Measurements from ENCODE around the gene TEX101.
"Not testable (repeated sequence)": the region's sequence is repeated elsewhere in the genome, so short reads cannot be mapped to it uniquely, and the experiment has no call there.

TEX101 gene

GRCh38 chr19:43414554-43414953 is at the start of gene TEX101:
TSS of gene TEX101 (plus strand) at chr19:43414890. CDS start at chr19:43415920, 1,030 bp downstream.
- DNase-seq (ENCODE audit: low spot score): no peak

GRCh38 chr19:43365677-43366076 is 49.0 kb upstream of the TEX101 start:
- DNase-seq (ENCODE audit: low spot score): not testable (repeated sequence)

GRCh38 chr19:43367822-43368221 is 46.9 kb upstream of the TEX101 start:
- no peak for DNase-seq (ENCODE audit: low spot score)

GRCh38 chr19:43368897-43369296 is 45.8 kb upstream of the TEX101 start:
- not testable (repeated sequence) for DNase-seq (ENCODE audit: low spot score)

- no peak for DNase-seq (ENCODE audit: low spot score)
Measured at GRCh38 chr19:43371909-43372308, 42.8 kb upstream of the TEX101 start.

GRCh38 chr19:43372462-43372861 is 42.2 kb upstream of the TEX101 start:
- DNase-seq (ENCODE audit: low spot score): no peak

GRCh38 chr19:43377624-43378023 is 37.1 kb upstream of the TEX101 start:
- not testable (repeated sequence) for DNase-seq (ENCODE audit: low spot score)

GRCh38 chr19:43380008-43380407 is 34.7 kb upstream of the TEX101 start:
- no peak for DNase-seq (ENCODE audit: low spot score)

GRCh38 chr19:43380771-43381386 is 33.8 kb upstream of the TEX101 start:
- DNase-seq (ENCODE audit: low spot score): no peak

- DNase-seq (ENCODE audit: low spot score): peak; percentile 24
Measured at GRCh38 chr19:43382586-43383216, 32.0 kb upstream of the TEX101 start.

- not testable (repeated sequence) for DNase-seq (ENCODE audit: low spot score)
Measured at GRCh38 chr19:43383254-43383653, 31.4 kb upstream of the TEX101 start.

GRCh38 chr19:43383759-43384158 is 30.9 kb upstream of the TEX101 start:
- DNase-seq (ENCODE audit: low spot score): not testable (repeated sequence)

- DNase-seq (ENCODE audit: low spot score): not testable (repeated sequence)
Measured at GRCh38 chr19:43390903-43391551, 23.7 kb upstream of the TEX101 start.

- not testable (repeated sequence) for DNase-seq (ENCODE audit: low spot score)
Measured at GRCh38 chr19:43391552-43391935, 23.1 kb upstream of the TEX101 start.

- not testable (repeated sequence) for DNase-seq (ENCODE audit: low spot score)
Measured at GRCh38 chr19:43393501-43393900, 21.2 kb upstream of the TEX101 start.

GRCh38 chr19:43395561-43395960 is 19.1 kb upstream of the TEX101 start:
- DNase-seq (ENCODE audit: low spot score): no peak

GRCh38 chr19:43406297-43406696 is 8.4 kb upstream of the TEX101 start:
- no peak for DNase-seq (ENCODE audit: low spot score)

GRCh38 chr19:43407416-43408005 is 7.2 kb upstream of the TEX101 start:
- no peak for DNase-seq (ENCODE audit: low spot score)

- DNase-seq (ENCODE audit: low spot score): no peak
Measured at GRCh38 chr19:43408043-43408442, 6.6 kb upstream of the TEX101 start.

- no peak for DNase-seq (ENCODE audit: low spot score)
Measured at GRCh38 chr19:43409415-43409814, 5.3 kb upstream of the TEX101 start.

GRCh38 chr19:43412441-43412840 is 2.2 kb upstream of the TEX101 start:
- no peak for DNase-seq (ENCODE audit: low spot score)

- DNase-seq (ENCODE audit: low spot score): no peak
Measured at GRCh38 chr19:43416951-43417623, 2.4 kb downstream of the TEX101 start.

All from LoVo (cell line).